B cell (primary cell): ENCODE data around the gene ITPKB. TPM values are rescaled to one million over a fixed set of nuclear protein-coding genes. Genes with fewer than 3 reads are reported as not detected.

ENCODE experiments used
- ATAC-seq: fragments of 200-7000 bp; cut with Tn5 transposase; one replicate; pipeline ENCODE4 v1.10.0; 2021; ENCODE audit warnings: low read depth, mild to moderate bottlenecking, moderate number of reproducible peaks, moderate library complexity
- CTCF ChIA-PET: fragments of 350-600 bp; sonication (Branson Sonifier 250); formaldehyde crosslinking; loops from one replicate; lab custom pipeline; 2021; ENCODE audit warnings: antibody characterized with exemption, inconsistent platforms; lab: Charles Lee
- POLR2A ChIA-PET: fragments of 350-600 bp; sonication (Branson Sonifier 250); formaldehyde crosslinking; loops from one replicate; lab custom pipeline; 2021; ENCODE audit warnings: antibody characterized with exemption; lab: Charles Lee
- DNase-seq: peaks from one replicate; pipeline ENCODE4 v3.0.0; 2013
- H2AFZ ChIP-seq: 2 replicates; pipeline ENCODE4 v1.6.1; 2012; ENCODE audit warnings: mild to moderate bottlenecking, low read depth, low read length; ENCODE audit not compliant: insufficient read depth, poor library complexity, severe bottlenecking
- H3K27ac ChIP-seq, 2 donors: 1 replicate in 1 of 2; 2 replicates in 1 of 2; pipeline ENCODE4 v1.5.1; 2012 to 2013; ENCODE audit warnings: low read length in 2 of 2, mild to moderate bottlenecking in 2 of 2, moderate library complexity in 1 of 2
- H3K27me3 ChIP-seq, 4 experiments: fragments of 200-600 bp in 1 of 4; sonication (generic) in 1 of 4; replicated peaks in 1 of 4; 1 replicate in 2 of 4; 2 replicates in 2 of 4; pipeline versions ENCODE4 v1.6.1 to v1.7.0; 2013 to 2016; ENCODE audit warnings: low read length in 3 of 4, mild to moderate bottlenecking in 2 of 4, mixed read lengths in 1 of 4, moderate library complexity in 1 of 4; ENCODE audit not compliant: insufficient read depth in 4 of 4, control insufficient read depth in 3 of 4; ENCODE audit errors: control extremely low read depth in 1 of 4
- H3K36me3 ChIP-seq, 2 experiments: replicated peaks in 1 of 2; 1 replicate in 1 of 2; 2 replicates in 1 of 2; pipeline versions ENCODE4 v1.6.1 to v1.7.1; 2013; ENCODE audit warnings: low read length in 1 of 2; ENCODE audit not compliant: insufficient read depth in 2 of 2, control insufficient read depth in 1 of 2; ENCODE audit errors: control extremely low read depth in 1 of 2, extremely low read depth in 1 of 2
- H3K4me1 ChIP-seq, 2 donors: fragments of 200-600 bp in 1 of 2; sonication (generic) in 1 of 2; 1 replicate in 1 of 2; 2 replicates in 1 of 2; pipeline versions ENCODE4 v1.5.1 to v1.6.1; 2013 to 2017; ENCODE audit warnings: low read length in 2 of 2; ENCODE audit not compliant: control insufficient read depth in 2 of 2, insufficient read depth in 2 of 2
- H3K4me2 ChIP-seq: replicated peaks from 2 replicates; pipeline ENCODE3; 2012; ENCODE audit warnings: mild to moderate bottlenecking, low read depth, low read length; ENCODE audit not compliant: poor library complexity, severe bottlenecking
- H3K4me3 ChIP-seq, 5 experiments: fragments of 200-600 bp in 1 of 5; sonication (generic) in 1 of 5; 1 replicate in 3 of 5; 2 replicates in 2 of 5; pipeline versions ENCODE4 v1.5.1 to v1.7.0; 2011 to 2016; ENCODE audit warnings: low read length in 4 of 5, mild to moderate bottlenecking in 4 of 5, low read depth in 2 of 5, control low read depth in 1 of 5, moderate library complexity in 1 of 5; ENCODE audit not compliant: insufficient read depth in 1 of 5; ENCODE audit errors: control extremely low read depth in 1 of 5, extremely low read depth in 1 of 5
- H3K79me2 ChIP-seq: fragments of 200-600 bp; sonication (generic); one replicate; pipeline ENCODE4 v1.6.0; 2016; ENCODE audit warnings: low read length; ENCODE audit not compliant: control insufficient read depth, insufficient read depth
- H3K9ac ChIP-seq: fragments of 200-600 bp; sonication (generic); 2 replicates; pipeline ENCODE4 v1.6.1; 2017; ENCODE audit warnings: mild to moderate bottlenecking, low read length, moderate library complexity
- H3K9me3 ChIP-seq, 3 donors: one replicate each; pipeline versions ENCODE4 v1.6.1 to v1.7.1; 2013; ENCODE audit warnings: low read length in 2 of 3; ENCODE audit not compliant: control insufficient read depth in 2 of 3, insufficient read depth in 1 of 3; ENCODE audit errors: control extremely low read depth in 1 of 3
- H4K20me1 ChIP-seq: 2 replicates; pipeline ENCODE4 v1.6.0; 2012; ENCODE audit warnings: mild to moderate bottlenecking, low read length; ENCODE audit not compliant: insufficient read depth, control insufficient read depth, poor library complexity, severe bottlenecking
- H3K27ac Mint-ChIP-seq: one replicate; pipeline ENCODE4 v1.8.0; 2021; ENCODE audit warnings: mixed read lengths
- H3K27me3 Mint-ChIP-seq: one replicate; pipeline ENCODE4 v1.8.0; 2021; ENCODE audit warnings: mixed read lengths
- H3K4me1 Mint-ChIP-seq: one replicate; pipeline ENCODE4 v1.8.0; 2021; ENCODE audit warnings: mixed read lengths
- H3K4me3 Mint-ChIP-seq: one replicate; pipeline ENCODE4 v1.8.0; 2021; ENCODE audit warnings: mixed read lengths
- H3K9me3 Mint-ChIP-seq: one replicate; pipeline ENCODE4 v1.8.0; 2022; ENCODE audit warnings: mixed read lengths; ENCODE audit not compliant: insufficient read depth
- EZH2 ChIP-seq: IDR thresholded peaks from 2 replicates; pipeline ENCODE4 v1.6.1; 2012; ENCODE audit warnings: borderline replicate concordance, low read depth, mild to moderate bottlenecking, moderate library complexity, low read length; ENCODE audit not compliant: insufficient read depth, poor library complexity, severe bottlenecking
- WGBS: methylation state at CpG from one replicate; pipeline ENCODE4 v1.1.5; 2013; ENCODE audit warnings: missing lambda C conversion rate; ENCODE audit not compliant: insufficient coverage; 5-methylcytosine and 5-hydroxymethylcytosine counted together
- intact Hi-C: fragments of 100-400 bp; cut with micrococcal nuclease; formaldehyde crosslinking; loops from one replicate; pipeline ENCODE4 v1.10.0; 2022
- polyA plus RNA-seq: library from polyadenylated mRNA; depleted of rRNA; stranded (reverse); fragments of >200 nt; gene quantifications from 2 replicates; pipeline ENCODE4 v1.2.3, GENCODE V29; 2012
- total RNA-seq, 2 donors: library from RNA; stranded (reverse); fragments of 120-200 nt in 1 of 2; gene quantifications; 1 replicate in 1 of 2; 2 replicates in 1 of 2; pipeline versions ENCODE4 v1.2.3 to v1.2.4, GENCODE V29; 2013 to 2022
- TF ChIP-seq, protein P1 (sequence below): fragments of 200-600 bp; IDR thresholded peaks from one replicate; pipeline ENCODE4 v1.8.0; 2022; ENCODE audit warnings: antibody characterized with exemption, mild to moderate bottlenecking

The ITPKB gene
- total and polyA plus RNA-seq, 2 donors (not counting 1 experiment from before 2014, with no cell fraction given), result 21.8 to 93.5 TPM

DNA sequence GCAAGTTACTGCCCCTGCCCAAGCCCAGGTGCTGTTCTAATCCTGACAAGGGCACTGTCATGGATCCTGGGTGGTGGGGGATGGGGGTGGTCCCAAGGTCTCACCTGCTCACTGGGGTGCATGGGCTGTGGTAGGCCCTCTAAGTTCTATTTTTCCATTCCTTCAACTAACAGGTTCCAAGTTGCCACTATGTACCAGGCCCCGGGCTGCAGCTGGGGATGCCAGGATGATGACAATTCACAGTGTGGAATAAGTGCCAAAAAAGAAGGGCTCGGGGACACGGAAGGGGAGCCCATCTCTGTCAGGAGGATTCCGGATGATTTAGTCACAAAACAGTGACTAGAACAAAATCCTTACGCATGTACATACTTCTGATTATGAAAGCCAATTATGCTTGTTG, 114.6 kb downstream of the ITPKB start:
- no peaks in the 10 kb centered on the region for H3K9me3 Mint-ChIP-seq
- ChIA-PET CTCF (interaction anchor here (0.6 to 16.3 kb wide), 6 partner anchors 9 to 214 kb away, joined by 3 to 278 read pairs (median 6); no protein-coding TSS in a partner anchor), POLR2A (no interaction called here)
- TF ChIP-seq, protein P1, sequence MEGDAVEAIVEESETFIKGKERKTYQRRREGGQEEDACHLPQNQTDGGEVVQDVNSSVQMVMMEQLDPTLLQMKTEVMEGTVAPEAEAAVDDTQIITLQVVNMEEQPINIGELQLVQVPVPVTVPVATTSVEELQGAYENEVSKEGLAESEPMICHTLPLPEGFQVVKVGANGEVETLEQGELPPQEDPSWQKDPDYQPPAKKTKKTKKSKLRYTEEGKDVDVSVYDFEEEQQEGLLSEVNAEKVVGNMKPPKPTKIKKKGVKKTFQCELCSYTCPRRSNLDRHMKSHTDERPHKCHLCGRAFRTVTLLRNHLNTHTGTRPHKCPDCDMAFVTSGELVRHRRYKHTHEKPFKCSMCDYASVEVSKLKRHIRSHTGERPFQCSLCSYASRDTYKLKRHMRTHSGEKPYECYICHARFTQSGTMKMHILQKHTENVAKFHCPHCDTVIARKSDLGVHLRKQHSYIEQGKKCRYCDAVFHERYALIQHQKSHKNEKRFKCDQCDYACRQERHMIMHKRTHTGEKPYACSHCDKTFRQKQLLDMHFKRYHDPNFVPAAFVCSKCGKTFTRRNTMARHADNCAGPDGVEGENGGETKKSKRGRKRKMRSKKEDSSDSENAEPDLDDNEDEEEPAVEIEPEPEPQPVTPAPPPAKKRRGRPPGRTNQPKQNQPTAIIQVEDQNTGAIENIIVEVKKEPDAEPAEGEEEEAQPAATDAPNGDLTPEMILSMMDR, result no peak
- TF ChIP-seq EZH2, result no peak
- Histone ChIP-seq H2AFZ (no peak overlapping the region), H3K27me3 (no peaks in the 10 kb centered on the region), H3K9me3 (peaks cover 0 to 12% (median 4%) of the 10 kb centered on the region in 3 donors), H3K79me2 (no peaks in the 10 kb centered on the region), H3K27ac (no peak overlapping the region), H3K4me3 (no peak overlapping the region), H3K36me3 (peaks cover 0 to under 1% of the 10 kb centered on the region in 2 experiments), H3K4me2 (no peak overlapping the region), H3K9ac (no peak overlapping the region), H4K20me1 (no peaks in the 10 kb centered on the region), H3K4me1 (peaks cover 18% of the 10 kb centered on the region in 2 donors)
- DNase-seq (no peak), ATAC-seq (no peak)
- WGBS, result 96% methylated on average over 4 of the region's 5 CpGs
- H3K27ac Mint-ChIP-seq, result no peak overlapping the region
- peaks cover 34% of the 10 kb centered on the region for H3K4me1 Mint-ChIP-seq
- H3K4me3 Mint-ChIP-seq, result no peak overlapping the region
- H3K27me3 Mint-ChIP-seq, result no peaks in the 10 kb centered on the region
- intact Hi-C loops, result no loop called here

GRCh38 chr1:226622012-226622411, 117.1 kb downstream of the ITPKB start:
- Histone ChIP-seq H3K9me3 (peaks cover 0 to 3% (median 0%) of the 10 kb centered on the region in 3 donors), H3K79me2 (no peaks in the 10 kb centered on the region), H2AFZ (no peak overlapping the region), H3K36me3 (no peaks in the 10 kb centered on the region), H3K27me3 (no peaks in the 10 kb centered on the region), H3K4me1 (peaks cover 10 to 12% of the 10 kb centered on the region in 2 donors), H3K9ac (no peak overlapping the region), H3K4me3 (no peak overlapping the region), H4K20me1 (no peaks in the 10 kb centered on the region), H3K4me2 (no peak overlapping the region), H3K27ac (no peak overlapping the region)
- no peak for ATAC-seq
- no peak for DNase-seq
- Mint-ChIP-seq H3K27me3 (no peaks in the 10 kb centered on the region), H3K4me1 (peaks cover 17% of the 10 kb centered on the region), H3K9me3 (no peaks in the 10 kb centered on the region), H3K4me3 (no peak overlapping the region), H3K27ac (no peak overlapping the region)
- TF ChIP-seq, protein P1, result no peak
- no peak for TF ChIP-seq EZH2
- CTCF ChIA-PET, result no interaction called here
- intact Hi-C loops, result no loop called here
- POLR2A ChIA-PET, result no interaction called here
